Activated T-helper 9 cell treated with anti-CD3 and anti-CD28 coated beads, Interleukin-2, amount 50 U/mL, for 16 hours (primary cell): ENCODE results near the gene FAM171A2.
"Not testable (repeated sequence)": the region's sequence is repeated elsewhere in the genome, so short reads cannot be mapped to it uniquely, and the experiment has no call there.

ENCODE experiments used
- DNase-seq: peaks from one replicate; pipeline ENCODE4 v3.0.0-alpha.2; 2020; ENCODE audit warnings: low read depth

The FAM171A2 gene

DNA sequence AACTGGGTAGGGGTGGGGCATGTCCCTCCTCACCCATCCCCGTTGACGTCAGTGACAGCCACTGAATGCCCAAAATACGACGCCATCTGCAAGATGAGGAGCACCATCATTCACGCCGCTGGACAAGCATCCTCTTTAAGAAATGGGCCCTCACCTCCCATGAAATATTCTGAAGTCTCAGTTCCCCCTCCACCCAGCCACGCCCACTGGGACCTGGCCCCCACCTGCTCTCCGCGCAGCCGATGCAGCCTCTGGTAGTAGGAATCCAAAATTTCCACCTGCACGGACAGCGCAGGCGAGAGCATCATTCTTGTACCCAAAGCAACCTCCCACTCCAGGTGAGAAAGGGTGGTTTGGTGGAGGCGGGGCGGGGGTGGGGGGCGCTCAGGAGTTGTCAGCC lies 20.2 kb upstream of the FAM171A2 start:
- no peak for DNase-seq

DNA sequence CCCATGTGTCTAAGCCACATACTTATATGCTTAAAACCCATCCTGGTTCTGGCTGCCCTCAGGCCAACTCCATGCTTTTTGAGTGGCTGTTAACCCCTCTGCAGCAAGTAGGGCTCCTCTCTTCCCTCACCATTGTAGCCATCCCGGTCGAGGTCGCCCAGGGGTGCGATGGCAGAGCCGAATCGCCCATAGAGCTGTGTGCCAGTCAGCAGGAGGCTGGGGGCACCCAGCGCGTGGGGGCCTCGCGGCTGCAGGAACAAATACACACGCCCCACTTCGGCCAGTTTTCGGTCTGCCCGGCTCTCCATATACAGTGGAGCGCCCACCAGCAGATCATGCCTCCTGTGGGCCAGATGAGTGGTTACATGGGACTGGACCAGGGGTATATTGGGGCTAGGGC lies 19.7 kb upstream of the FAM171A2 start:
- no peak for DNase-seq

DNA sequence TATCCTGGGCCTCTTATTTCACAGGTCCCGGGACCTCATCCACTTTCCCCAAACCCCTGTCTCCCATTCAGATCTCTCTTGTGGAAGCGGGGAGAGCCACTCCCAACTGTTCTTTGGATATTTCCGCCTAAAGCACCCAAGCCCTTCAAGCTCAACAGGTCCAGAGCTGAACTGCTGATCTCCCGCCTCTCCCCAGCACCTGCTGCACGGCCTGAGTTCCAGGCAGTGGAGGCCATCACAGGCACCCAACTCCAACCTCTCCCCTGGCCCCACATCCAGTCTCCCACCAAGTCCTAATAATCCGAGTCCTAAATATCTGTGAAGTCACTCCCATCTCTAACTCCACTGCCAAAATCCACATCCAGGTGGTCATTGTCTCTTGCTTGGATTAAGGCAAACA lies 19.3 kb upstream of the FAM171A2 start:
- no peak for DNase-seq

DNA sequence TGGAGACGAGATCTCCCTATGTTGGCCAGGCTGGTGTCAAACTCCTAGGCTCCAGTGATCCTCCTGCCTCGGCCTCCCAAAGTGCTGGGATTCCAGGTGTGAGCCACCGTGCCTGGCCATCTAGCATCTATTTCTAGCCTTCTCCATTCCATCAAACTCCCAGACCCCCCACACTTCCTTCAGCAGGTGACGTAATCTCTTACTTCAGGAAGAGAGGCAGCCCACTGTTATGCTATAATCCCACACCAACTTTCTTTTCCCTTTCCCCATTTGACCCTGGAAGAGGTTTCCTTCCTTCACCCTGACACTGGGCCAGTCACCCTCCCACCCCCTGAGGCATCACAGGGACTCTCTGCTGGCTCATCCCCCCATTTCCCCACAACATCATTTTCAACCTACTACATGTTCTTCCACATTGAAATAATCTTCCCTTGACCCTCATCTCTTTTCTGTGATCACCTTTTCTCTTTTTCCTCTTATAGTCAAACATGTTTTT lies 18.2 kb upstream of the FAM171A2 start:
- DNase-seq: no peak

DNA sequence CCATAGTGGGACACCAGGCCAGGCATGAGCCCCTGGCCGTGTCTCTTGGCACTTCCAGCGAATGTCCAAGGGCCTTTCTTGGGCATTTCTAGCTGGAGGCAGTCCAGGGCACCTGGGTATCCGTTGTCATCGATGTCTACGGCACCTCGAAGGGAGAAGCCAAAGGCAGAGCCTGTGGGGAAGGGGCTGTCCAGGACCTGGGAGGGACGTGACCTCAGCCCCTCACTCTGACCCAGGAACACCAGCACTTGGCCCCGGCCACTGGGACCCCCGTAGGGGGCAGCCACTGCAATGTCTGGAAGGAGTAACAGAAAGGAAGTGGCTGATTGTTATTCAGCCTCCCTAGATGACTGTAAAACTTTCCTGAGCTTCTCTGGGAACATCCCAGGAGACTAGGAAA lies 17.1 kb upstream of the FAM171A2 start:
- no peak for DNase-seq

DNA sequence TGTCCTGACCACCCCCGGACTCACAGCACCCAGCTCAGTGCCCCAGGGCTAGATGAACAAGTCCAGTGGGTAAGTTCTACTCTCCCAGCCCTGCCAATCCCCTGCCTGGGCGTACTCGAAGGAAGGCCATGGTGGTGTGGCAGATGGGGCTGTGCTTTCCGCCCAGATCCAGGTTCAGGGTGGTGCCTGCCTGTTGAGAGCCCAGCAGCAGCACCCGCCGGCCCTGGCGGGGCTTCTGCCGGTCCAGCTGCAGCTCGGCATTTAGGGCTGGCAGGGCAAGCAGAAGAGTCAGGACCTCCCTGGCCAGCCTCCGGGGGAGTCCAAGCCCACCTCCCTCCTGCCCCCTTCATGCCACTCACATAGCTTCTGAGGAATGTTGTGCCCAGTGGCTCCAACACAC lies 16.2 kb upstream of the FAM171A2 start:
- no peak for DNase-seq

DNA sequence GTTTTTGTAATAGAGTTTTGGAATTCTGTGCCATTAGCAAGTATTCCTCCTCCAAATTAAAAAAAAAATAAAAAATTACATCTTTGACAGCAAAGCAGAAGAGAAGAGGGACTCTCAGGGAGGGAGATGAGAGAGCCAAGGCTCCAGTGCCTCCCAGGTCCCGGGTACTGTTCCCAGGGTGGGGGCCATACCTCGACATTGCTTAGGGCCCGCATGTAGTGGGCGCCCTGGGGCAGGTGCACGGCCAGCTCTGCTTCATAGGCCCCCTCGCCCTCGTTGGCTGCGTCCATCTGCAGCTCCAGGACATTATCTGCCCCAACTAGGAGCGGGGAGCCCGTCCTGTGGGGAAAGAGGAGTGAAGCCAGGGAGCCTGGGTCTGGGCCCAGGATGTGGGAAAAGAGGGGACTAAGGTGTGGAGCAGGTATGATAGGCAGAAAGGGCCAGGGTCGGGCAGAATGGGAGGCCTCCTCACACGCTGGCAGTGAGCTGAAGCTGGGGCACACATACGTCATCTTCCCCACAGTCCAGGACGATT lies 14.6 kb upstream of the FAM171A2 start:
- no peak for DNase-seq

DNA sequence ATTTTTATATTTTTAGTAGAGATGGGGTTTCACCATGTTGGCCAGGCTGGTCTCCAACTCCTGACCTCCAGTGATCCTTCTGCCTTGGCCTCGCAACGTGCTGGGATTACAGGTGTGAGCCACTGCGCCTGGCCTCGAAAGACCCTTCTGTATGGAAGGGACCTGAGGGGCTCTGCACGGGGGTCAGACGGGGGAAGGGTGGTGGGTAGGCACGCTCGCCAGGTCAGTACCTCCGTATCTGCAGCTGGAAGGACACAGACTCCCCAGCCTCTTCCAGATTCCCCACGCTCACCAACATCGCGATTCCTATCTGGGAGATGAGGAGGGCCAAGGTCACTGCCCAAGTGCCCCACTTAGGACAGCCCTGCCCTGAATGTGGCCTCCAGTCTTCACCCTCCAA lies 13.1 kb upstream of the FAM171A2 start:
- DNase-seq: no peak

DNA sequence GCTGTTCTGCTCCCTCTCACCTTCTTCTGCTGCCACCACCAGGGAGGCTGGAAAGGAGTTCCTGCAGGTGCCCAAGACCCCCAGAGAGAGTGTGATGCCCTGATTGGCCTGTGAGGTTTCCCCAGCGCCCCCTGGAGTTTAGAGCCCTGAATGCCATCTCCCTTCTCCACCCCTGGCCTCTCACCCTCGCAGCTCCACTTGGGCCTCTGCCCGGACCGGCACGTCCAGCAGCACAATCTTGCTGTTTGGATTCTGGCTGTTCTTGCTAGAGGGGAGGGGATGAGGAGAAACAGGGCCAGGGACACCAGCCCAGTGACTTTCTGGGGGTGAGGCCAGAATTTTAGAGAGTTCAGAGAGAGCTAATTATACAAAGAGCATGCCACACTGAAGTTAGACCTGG lies 12.5 kb upstream of the FAM171A2 start:
- DNase-seq: no peak

DNA sequence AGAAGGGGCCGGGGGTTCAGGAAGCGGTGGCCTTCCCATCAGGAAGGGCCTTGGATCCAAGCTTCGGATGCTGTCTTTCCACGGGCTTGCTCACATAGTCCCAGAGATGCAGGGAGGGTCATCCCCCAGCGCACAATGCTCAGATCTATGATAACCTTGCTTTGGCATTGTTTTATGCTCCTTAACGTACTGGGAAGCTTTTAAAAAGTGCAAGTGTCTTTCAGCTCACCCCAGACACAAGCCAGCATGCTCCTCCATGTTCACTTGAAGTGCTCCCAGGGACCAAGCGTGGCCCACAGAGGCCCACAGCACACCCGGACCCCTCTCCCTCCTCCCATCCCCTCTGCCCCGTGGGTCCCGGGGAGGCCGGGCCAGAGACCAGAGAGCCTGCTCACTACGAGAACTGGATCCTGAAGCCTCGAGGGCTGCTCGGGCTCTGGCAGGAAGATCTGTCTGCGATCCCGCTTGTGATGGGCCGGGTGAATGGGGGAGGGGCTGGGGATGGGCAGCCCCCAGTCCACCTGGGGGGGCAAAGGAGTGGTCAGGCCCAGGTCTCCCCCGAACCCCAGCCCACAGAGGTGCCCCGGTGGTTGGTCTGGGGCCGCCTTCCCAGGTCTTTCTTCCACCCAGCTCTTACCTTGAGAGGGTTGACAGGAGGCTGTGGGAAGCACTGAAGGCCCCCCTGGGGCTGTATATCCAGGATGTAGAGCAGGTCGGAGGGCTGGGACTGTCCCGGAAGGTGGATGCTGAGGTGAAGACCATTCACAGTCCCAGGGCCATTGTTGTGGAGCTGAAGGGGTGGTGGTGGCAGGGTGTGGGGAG lies 11.8 kb upstream of the FAM171A2 start:
- no peak for DNase-seq

DNA sequence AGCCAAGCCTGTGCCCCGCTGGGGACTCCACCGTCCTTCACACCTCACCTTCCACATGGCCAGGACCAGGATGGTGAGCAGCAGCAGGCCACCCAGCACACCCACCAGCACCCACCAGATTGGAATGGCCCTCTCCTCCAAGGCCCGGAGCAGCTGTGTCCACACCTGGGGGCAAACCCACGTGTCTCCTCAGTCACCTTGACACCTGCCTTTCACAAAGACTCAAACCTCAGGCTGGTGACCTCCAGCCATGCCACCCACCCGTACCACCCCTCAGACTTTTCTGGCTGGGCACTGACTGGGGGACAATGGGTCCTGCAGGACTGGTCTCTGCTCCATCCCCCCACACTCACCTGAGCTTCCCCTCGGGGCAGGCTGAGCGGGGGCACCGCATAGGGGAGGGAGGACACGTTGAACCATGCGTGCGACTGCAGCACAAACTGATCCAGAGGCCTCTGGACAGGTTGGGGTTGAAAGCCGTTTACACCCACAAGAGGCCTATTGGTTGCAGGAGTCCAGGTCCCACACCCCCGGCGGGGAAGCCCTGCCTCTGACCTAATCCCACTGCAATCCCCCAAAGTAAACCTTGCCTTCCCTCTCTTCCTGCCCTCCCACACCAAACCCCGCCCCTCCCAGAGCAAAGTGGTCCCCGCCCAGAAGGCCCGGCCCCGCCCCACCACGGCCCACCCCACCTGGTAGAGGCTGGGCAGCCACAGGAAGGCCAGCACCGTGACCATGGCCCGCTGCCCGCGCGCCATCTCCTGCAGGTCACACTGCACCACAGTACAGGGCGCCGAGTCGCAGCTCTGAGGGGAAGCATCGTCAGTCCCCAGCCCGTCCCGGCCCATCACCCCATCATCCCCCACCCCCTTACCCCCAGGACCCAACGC lies 10.9 kb upstream of the FAM171A2 start:
- DNase-seq: no peak

DNA sequence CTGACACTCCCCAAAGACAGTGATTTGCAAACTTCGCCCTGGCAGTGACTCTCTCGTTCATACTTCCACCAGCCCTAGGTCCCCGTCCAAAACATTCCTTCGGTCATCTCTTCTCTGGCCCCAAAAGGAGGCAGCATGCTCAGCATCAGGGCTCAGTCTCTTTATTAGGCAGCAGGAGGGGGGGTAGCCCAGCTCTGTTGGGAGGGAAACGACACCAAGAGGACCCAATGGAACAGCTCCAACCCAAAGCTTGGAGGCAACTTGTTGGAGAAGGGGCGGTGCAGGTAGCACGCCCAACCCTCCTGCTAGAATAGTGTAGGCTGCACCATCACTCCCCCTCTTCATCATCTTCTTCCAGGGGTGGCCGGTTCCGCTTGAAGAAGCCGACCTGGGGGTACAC lies 8.4 kb upstream of the FAM171A2 start:
- DNase-seq: no peak

DNA sequence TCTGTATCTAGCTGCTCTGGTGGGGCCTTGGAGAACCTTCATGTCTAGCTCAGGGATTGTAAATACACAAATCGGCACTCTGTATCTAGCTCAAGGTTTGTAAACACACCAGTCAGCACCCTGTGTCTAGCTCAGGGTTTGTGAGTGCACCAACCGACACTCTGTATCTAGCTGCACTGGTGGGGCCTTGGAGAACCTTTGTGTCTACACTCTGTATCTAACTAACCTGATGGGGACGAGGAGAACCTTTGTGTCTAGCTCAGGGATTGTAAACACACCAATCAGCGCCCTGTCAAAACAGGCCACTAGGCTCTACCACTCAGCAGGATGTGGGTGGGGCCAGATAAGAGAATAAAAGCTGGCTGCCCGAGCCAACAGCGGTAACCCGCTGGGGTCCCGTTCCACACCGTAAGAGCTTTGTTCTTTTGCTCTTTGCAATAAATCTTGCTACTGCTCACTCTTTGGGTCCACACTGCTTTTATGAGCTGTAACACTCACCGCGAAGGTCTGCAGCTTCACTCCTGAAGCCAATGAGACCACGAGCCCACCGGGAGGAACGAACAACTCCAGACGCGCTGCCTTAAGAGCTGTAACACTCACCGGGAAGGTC lies 5.9 kb upstream of the FAM171A2 start:
- not testable (repeated sequence) for DNase-seq

DNA sequence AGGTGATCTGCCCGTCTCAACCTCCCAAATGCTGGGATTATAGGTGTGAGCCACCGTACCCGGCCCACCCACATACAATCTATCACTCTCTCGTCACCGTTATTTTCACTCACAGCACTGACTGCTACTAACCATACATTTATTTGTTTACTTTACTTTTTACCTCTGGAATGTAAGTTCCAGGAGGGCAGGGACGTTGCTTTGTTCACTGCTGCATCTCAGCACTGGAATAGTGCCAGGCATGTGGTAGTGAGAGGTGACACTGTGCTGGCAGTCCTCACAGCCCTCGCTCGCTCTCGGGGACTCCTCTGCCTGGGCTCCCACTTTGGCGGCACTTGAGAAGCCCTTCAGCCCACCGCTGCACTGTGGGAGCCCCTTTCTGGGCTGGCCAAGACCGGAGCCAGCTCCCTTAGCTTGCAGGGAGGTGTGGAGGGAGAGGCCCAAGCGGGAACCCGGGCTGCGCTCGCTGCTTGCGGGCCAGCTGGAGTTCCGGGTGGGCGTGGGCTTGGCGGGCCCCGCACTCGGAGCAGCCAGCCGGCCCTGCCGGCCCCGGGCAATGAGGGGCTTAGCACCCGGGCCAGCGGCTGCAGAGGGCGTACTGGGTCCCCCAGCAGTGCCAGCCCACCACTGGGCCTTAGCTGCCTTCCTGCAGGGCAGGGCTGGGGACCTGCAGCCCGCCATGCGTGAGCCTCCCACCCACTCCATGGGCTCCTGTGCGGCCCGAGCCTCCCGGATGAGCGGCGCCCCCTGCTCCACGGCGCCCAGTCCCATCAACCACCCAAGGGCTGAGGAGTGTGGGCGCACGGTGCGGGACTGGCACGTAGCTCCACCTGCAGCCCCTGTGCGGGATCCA lies 5.0 kb upstream of the FAM171A2 start:
- not testable (repeated sequence) for DNase-seq

DNA sequence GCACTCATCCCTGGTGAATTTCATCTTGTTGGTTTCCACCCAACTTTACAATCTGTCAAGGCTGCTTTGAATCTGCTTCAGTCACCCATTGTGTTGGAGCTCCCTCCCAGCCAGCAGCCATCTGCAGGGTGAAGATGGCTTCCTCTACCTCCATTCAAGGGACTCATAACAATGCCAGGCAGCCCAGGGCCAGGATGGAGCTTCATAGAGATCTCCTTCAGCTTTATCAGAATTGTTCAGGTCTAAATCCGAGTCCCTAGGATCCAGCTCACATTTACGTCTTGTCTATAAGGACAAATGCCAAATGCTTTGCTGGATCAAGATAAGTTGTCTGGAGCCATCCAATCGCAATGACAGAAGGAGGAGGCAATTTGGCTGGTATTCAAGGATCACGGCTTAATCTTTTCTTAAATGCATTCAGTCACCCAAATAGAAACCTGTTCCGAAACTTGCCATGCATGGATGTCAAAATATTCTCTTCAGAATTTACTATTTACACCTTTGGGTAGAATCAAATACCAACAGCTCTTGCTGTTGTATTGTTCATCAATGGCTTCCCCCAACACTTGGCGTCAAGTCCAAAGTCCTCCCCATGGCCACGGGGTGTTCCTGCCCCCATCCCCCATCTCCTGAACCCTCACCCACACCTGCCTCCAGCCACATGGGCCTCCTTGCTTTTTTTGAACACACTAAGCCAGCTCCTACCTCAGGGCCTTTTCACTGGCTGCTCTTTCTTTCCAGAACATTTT lies 3.8 kb upstream of the FAM171A2 start:
- DNase-seq: no peak

DNA sequence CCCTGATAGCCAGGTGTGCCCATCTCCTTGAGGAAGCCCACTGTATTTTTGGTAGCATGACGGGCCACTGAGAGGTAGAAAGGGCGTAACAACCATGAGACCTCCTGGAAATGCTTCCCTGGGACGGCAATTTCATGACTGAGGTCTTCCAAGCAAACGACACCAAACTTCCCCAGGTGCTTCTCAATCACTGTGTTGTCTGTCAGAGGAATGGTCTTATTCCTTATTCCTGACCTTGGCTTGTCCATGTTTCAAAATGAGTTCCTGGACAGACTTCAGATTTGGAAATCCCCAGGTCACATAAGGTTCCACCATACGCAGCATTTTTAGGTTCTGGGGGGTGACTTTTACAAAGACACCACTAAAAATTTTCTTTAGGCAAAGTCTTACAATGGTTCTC lies 1.4 kb upstream of the FAM171A2 start:
- not testable (repeated sequence) for DNase-seq

DNA sequence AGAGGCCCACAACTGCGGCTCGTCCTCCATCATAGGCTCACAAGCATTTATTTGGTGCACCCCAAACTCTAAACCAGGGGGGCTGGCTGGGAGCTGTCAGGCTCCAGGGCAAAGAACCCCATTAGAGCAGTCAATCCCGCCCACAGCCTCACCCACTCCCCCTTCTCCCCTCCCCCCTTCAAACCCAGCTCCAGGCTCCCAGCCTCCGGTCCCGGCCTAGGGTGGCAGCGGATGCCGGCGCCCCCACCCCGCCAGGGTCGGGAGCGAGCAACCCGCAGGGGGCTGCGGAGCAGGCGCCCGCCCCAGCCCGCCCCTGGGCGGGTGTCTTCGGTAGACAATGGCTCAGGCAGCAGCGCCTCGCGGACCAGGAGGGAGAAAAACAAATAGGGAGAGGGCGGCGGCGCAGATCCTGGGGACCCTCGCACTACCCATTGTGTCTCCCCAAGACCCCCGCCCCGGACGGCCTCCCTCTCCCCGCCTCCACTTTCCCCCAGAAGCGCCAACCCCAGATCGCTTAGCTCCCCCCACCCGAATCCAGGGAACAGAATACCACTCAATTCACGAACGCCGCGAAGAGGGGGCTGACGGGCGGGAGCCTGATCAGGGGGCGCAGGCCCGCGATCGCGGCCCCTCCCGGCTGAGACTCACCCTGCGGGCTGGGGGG lies 572 bp downstream of the FAM171A2 start:
- DNase-seq: no peak

DNA sequence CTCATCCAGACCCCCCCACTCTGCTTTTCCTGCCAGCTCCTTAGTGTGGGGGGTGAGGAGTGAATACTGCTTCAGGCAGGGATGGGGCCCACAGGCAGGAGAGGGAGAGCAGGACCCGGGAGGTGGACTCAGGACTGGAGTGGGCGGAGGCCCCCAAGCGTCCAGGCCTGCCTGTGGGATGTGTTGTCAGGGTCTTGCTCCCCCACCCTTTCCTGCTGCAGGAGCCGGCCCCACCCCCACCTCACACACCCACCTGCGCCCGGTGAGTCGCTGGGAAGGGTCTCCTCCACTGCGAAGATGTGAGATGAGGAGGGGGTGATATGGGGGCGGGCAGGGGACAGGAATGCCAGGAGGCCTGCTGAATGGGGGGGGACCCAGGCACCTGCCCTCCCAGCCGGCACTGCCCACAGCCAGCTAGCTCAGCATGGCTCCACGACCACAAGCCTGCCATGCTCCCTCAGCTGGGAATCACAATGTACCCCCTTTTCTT lies 1.1 kb downstream of the FAM171A2 start:
- DNase-seq: no peak

DNA sequence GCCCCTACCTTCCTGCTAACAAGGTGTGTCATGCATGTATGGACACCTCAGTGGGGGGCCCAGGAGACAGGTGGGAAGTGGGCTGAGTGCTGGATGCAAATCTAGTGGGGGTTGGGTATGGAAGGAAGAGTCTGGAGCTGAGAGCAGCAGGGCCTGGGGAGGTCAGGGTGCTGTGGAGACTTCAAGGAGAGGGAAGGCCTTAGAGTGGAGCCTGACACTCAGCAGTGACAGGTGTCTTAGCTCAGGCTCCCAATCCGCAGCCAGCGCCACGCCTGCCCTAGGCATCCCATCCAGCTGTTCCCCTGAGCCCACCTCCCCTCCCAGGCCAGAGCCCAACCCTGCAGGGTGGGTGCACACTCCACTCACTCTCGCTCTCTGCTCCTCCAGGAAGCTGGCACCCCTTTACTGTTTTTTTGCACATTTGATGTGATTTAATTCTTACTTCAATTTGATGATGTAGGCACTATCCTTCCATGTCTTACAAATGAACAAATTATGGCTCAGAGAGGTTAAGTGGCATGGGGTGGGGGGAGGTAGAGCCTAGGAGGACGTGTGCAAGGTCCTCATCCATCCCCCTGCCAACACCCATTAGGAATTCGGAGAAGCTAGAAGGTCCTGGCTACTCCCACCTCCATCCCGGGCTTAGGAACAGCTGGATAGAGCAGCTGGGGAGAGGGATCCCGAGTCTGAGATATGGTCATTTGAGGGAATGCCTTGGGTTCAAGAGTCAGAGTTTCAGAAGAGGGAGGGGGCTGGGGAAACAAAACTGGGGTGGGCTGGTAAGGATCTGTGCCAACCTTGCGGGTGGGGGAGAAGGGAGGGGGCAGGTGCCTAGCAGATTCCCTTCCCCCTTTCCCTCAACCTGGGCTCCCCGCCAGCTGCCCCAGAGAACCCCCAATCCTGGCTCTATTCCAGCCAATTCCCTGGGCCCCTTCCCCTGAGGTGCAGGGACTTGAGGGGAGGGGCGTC lies 2.1 kb downstream of the FAM171A2 start:
- DNase-seq: no peak
